IMR-90 (cell line): ENCODE data around the gene CCSER1. TPM values are rescaled to one million over a fixed set of nuclear protein-coding genes. Genes with fewer than 3 reads are reported as not detected.

Experiments
- ATAC-seq: fragments of 200-7000 bp; cut with Tn5 transposase; 2 replicates; pipeline ENCODE4 v1.9.1; 2020; ENCODE audit warnings: low read depth, mild to moderate bottlenecking, moderate library complexity
- BruUV-seq: library from RNA; stranded (reverse); fragments of 400-500 nt; replicated peaks from 2 replicates; lab custom pipeline; 2021; lab: Mats Ljungman, UMichigan
- CTCF ChIA-PET: fragments of 300-600 bp; formaldehyde crosslinking; extraction: SDS; loops from one replicate; lab custom pipeline; 2021; ENCODE audit warnings: antibody characterized with exemption; lab: Yijun Ruan, JAX
- POLR2A ChIA-PET: fragments of 300-600 bp; sonication (Branson Sonifier 250); formaldehyde crosslinking; loops from one replicate; lab custom pipeline; 2022; ENCODE audit warnings: antibody characterized with exemption; ENCODE audit not compliant: unreplicated experiment; lab: Charles Lee
- DNase-seq: peaks from one replicate; pipeline ENCODE4 v3.0.0; 2013
- H2AFZ ChIP-seq: replicated peaks from 2 replicates; pipeline ENCODE3; 2013; ENCODE audit warnings: low read length, mild to moderate bottlenecking; ENCODE audit not compliant: poor library complexity
- H2AK5ac ChIP-seq: 2 replicates; pipeline ENCODE4 v1.6.1; 2013; ENCODE audit warnings: low read depth, low read length, inconsistent platforms
- H2AK9ac ChIP-seq: replicated peaks from 2 replicates; pipeline ENCODE3; 2013; ENCODE audit warnings: mild to moderate bottlenecking, low read depth, low read length, moderate library complexity; ENCODE audit not compliant: poor library complexity
- H2BK120ac ChIP-seq: 2 replicates; pipeline ENCODE4 v1.6.1; 2013; ENCODE audit warnings: low read depth, low read length, inconsistent platforms
- H2BK15ac ChIP-seq: 3 replicates; pipeline ENCODE4 v1.6.1; 2013; ENCODE audit warnings: low read depth, low read length, inconsistent platforms
- H2BK20ac ChIP-seq: 2 replicates; pipeline ENCODE4 v1.6.1; 2013; ENCODE audit warnings: low read depth, mild to moderate bottlenecking, inconsistent platforms, low read length, moderate library complexity
- H2BK5ac ChIP-seq: 2 replicates; pipeline ENCODE4 v1.6.1; 2013; ENCODE audit warnings: mild to moderate bottlenecking, low read depth, low read length, inconsistent platforms; ENCODE audit not compliant: poor library complexity, severe bottlenecking
- H3K14ac ChIP-seq: replicated peaks from 2 replicates; pipeline ENCODE4 v1.6.1; 2013; ENCODE audit warnings: low read depth, low read length, inconsistent platforms
- H3K18ac ChIP-seq: 2 replicates; pipeline ENCODE4 v1.6.1; 2013; ENCODE audit warnings: low read depth, low read length, control low read depth
- H3K23ac ChIP-seq: 2 replicates; pipeline ENCODE4 v1.6.1; 2013; ENCODE audit warnings: low read depth, low read length, inconsistent platforms
- H3K27ac ChIP-seq: 2 replicates; pipeline ENCODE4 v1.5.1; 2013; ENCODE audit warnings: mild to moderate bottlenecking, control low read depth, low read length; ENCODE audit not compliant: insufficient read depth
- H3K27me3 ChIP-seq: 2 replicates; pipeline ENCODE4 v1.6.1; 2013; ENCODE audit warnings: low read length; ENCODE audit not compliant: control insufficient read depth, insufficient read depth
- H3K36me3 ChIP-seq: 2 replicates; pipeline ENCODE4 v1.6.1; 2013; ENCODE audit warnings: low read length, mixed read lengths; ENCODE audit not compliant: control insufficient read depth, insufficient read depth
- H3K4ac ChIP-seq: 2 replicates; pipeline ENCODE4 v1.6.1; 2013; ENCODE audit warnings: low read depth, low read length, inconsistent platforms
- H3K4me1 ChIP-seq: 2 replicates; pipeline ENCODE4 v1.6.1; 2013; ENCODE audit warnings: low read length, mixed read lengths; ENCODE audit not compliant: control insufficient read depth, insufficient read depth
- H3K4me2 ChIP-seq: 2 replicates; pipeline ENCODE4 v1.6.1; 2013; ENCODE audit warnings: low read depth, mild to moderate bottlenecking, control low read depth, low read length, moderate library complexity
- H3K4me3 ChIP-seq: 2 replicates; pipeline ENCODE4 v1.5.1; 2013; ENCODE audit warnings: low read depth, mild to moderate bottlenecking, control low read depth, low read length, moderate library complexity; ENCODE audit not compliant: insufficient read depth
- H3K56ac ChIP-seq: 2 replicates; pipeline ENCODE4 v1.6.1; 2013; ENCODE audit warnings: low read length, inconsistent platforms; ENCODE audit not compliant: insufficient read depth; ENCODE audit errors: extremely low read depth
- H3K79me1 ChIP-seq, 2 experiments: 2 replicates each; pipeline ENCODE4 v1.6.1; 2013; ENCODE audit warnings: low read length in 2 of 2, inconsistent platforms in 1 of 2, low read depth in 1 of 2
- H3K9ac ChIP-seq: 2 replicates; pipeline ENCODE4 v1.6.1; 2013; ENCODE audit warnings: low read depth, low read length, control low read depth
- H3K9me1 ChIP-seq: 2 replicates; pipeline ENCODE4 v1.6.1; 2013; ENCODE audit warnings: low read length, inconsistent platforms; ENCODE audit not compliant: insufficient read depth
- H3K9me3 ChIP-seq: 2 replicates; pipeline ENCODE4 v1.6.1; 2013; ENCODE audit warnings: low read length; ENCODE audit not compliant: control insufficient read depth, insufficient read depth
- H4K20me1 ChIP-seq: 2 replicates; pipeline ENCODE4 v1.6.1; 2013; ENCODE audit warnings: low read length, inconsistent platforms; ENCODE audit not compliant: insufficient read depth
- H4K5ac ChIP-seq: 2 replicates; pipeline ENCODE4 v1.6.1; 2013; ENCODE audit warnings: mild to moderate bottlenecking, low read depth, low read length, control low read depth
- H4K8ac ChIP-seq, 2 experiments: 2 replicates each; pipeline ENCODE4 v1.6.1; 2013; ENCODE audit warnings: low read depth in 2 of 2, low read length in 2 of 2, control low read depth in 1 of 2, inconsistent platforms in 1 of 2
- H4K91ac ChIP-seq: 2 replicates; pipeline ENCODE4 v1.6.1; 2013; ENCODE audit warnings: low read depth, low read length, inconsistent platforms; ENCODE audit not compliant: insufficient read depth
- FOS ChIP-seq: fragments of 150-350 bp; IDR thresholded peaks from 2 replicates; pipeline ENCODE4 v1.6.1; 2016; ENCODE audit warnings: low read depth, low read length
- MAFK ChIP-seq: IDR thresholded peaks from 2 replicates; pipeline ENCODE4 v1.6.1; 2012; ENCODE audit warnings: low read depth, low read length, improper control_type of control experiment
- POLR2A ChIP-seq: IDR thresholded peaks from 2 replicates; pipeline ENCODE4 v1.6.1; 2012; ENCODE audit warnings: mild to moderate bottlenecking, low read depth, low read length
- USF2 ChIP-seq: fragments of 150-350 bp; IDR thresholded peaks from 2 replicates; pipeline ENCODE4 v1.6.1; 2017; ENCODE audit warnings: mild to moderate bottlenecking, antibody characterized with exemption, low read length, low read depth
- WGBS, 2 experiments: methylation state at CpG; one replicate each; pipeline versions ENCODE4 v1.1.5 to v1.1.7; 2013; ENCODE audit warnings: missing lambda C conversion rate in 2 of 2; ENCODE audit not compliant: insufficient read length in 1 of 2; ENCODE audit errors: extremely low coverage in 2 of 2; 5-methylcytosine and 5-hydroxymethylcytosine counted together
- dilution Hi-C: fragments of 300-500 bp; cut with HindIII; formaldehyde crosslinking; loops from one replicate; pipeline ENCODE4 v1.14.3; 2018; ENCODE audit warnings: low sequenced_read_pairs; ENCODE audit not compliant: unreplicated experiment
- in situ Hi-C: fragments of 300-500 bp; cut with MboI; formaldehyde crosslinking; loops from 3 replicates; pipeline ENCODE4 v1.14.3; 2019; ENCODE audit warnings: low sequenced_read_pairs, inconsistent platforms, mixed read lengths
- intact Hi-C: fragments of 100-400 bp; cut with micrococcal nuclease; formaldehyde crosslinking; loops from 2 replicates; pipeline ENCODE4 v1.10.0; 2022
- polyA plus RNA-seq, 3 experiments: library from polyadenylated mRNA; depleted of rRNA; stranded (reverse); fragments of >200 nt; gene quantifications; 2 replicates each; pipeline ENCODE4 v1.2.3, GENCODE V29; 2012; ENCODE audit warnings: low replicate concordance in 1 of 3
- total RNA-seq: library from RNA; depleted of rRNA; stranded (reverse); fragments of >200 nt; gene quantifications from 2 replicates; pipeline ENCODE4 v1.2.3, GENCODE V29; 2012
- TF ChIP-seq, protein P1 (sequence below): conservative IDR thresholded peaks from 2 replicates; pipeline ENCODE4 v1.5.1; 2012; ENCODE audit warnings: mild to moderate bottlenecking, low read depth, low read length, improper control_type of control experiment

The CCSER1 gene
- total and polyA plus RNA-seq, 2 of the 4 experiments (the other 2 are of a cell fraction) = not detected

- no peak overlapping the region for H3K4me3 ChIP-seq
- BruUV-seq = no TSS peak
- H3K56ac ChIP-seq = no peak overlapping the region
- no peak overlapping the region for H2BK15ac ChIP-seq
- TF ChIP-seq, protein P1, sequence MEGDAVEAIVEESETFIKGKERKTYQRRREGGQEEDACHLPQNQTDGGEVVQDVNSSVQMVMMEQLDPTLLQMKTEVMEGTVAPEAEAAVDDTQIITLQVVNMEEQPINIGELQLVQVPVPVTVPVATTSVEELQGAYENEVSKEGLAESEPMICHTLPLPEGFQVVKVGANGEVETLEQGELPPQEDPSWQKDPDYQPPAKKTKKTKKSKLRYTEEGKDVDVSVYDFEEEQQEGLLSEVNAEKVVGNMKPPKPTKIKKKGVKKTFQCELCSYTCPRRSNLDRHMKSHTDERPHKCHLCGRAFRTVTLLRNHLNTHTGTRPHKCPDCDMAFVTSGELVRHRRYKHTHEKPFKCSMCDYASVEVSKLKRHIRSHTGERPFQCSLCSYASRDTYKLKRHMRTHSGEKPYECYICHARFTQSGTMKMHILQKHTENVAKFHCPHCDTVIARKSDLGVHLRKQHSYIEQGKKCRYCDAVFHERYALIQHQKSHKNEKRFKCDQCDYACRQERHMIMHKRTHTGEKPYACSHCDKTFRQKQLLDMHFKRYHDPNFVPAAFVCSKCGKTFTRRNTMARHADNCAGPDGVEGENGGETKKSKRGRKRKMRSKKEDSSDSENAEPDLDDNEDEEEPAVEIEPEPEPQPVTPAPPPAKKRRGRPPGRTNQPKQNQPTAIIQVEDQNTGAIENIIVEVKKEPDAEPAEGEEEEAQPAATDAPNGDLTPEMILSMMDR = no peak
- TF ChIP-seq POLR2A (no peak), FOS (no peak), MAFK (no peak), USF2 (no peak)
- dilution Hi-C loops = no loop called here
- no peak overlapping the region for H2BK5ac ChIP-seq
- no peak overlapping the region for H2BK120ac ChIP-seq
- CTCF ChIA-PET = no interaction called here
- H3K27me3 ChIP-seq = no peaks in the 10 kb centered on the region
- no peak overlapping the region for H2AFZ ChIP-seq
- no peak for DNase-seq
- no peaks in the 10 kb centered on the region for H4K20me1 ChIP-seq
- WGBS, 2 experiments = no CpG with 5 or more reads among the region's 3 CpGs
- H3K79me1 ChIP-seq = no peaks in the 10 kb centered on the region
- POLR2A ChIA-PET = no interaction called here
- H3K9me1 ChIP-seq = no peaks in the 10 kb centered on the region
- H4K8ac ChIP-seq = no peak overlapping the region
- no peak overlapping the region for H3K23ac ChIP-seq
- in situ Hi-C loops = no loop called here
- ATAC-seq = no peak
- intact Hi-C loops = no loop called here
- H3K4ac ChIP-seq = no peak overlapping the region
- no peak overlapping the region for H2AK5ac ChIP-seq
- no peak overlapping the region for H2BK20ac ChIP-seq
- H3K14ac ChIP-seq = no peak overlapping the region
- H3K9me3 ChIP-seq = no peaks in the 10 kb centered on the region
- no peak overlapping the region for H2AK9ac ChIP-seq
- H3K9ac ChIP-seq = no peak overlapping the region
- no peaks in the 10 kb centered on the region for H3K36me3 ChIP-seq
- no peak overlapping the region for H3K4me2 ChIP-seq
- H3K18ac ChIP-seq = no peak overlapping the region
- H3K4me1 ChIP-seq = no peaks in the 10 kb centered on the region
- H4K5ac ChIP-seq = no peak overlapping the region
- no peak overlapping the region for H4K91ac ChIP-seq
- H3K27ac ChIP-seq = no peak overlapping the region
Observed at GRCh38 chr4:90624781-90625180, 497.6 kb downstream of the CCSER1 start.
